HG03196 (cell line): ENCODE results near the gene THAP5.
A peak's percentile ranks its signal among the peaks of the same experiment; 100 is the strongest.

ENCODE experiments used
- ATAC-seq: cut with Tn5 transposase; IDR thresholded peaks from one replicate; pipeline ENCODE4 v1.9.1; 2021; ENCODE audit not compliant: unreplicated experiment

The THAP5 gene

GRCh38 chr7:108535744-108536143 is 33.8 kb downstream of the THAP5 start:
- no peak for ATAC-seq

- no peak for ATAC-seq
These were observed 34.2 kb downstream of the THAP5 start for GRCh38 chr7:108535257-108535656.

- ATAC-seq, result no peak
These were observed 35.8 kb downstream of the THAP5 start for GRCh38 chr7:108533712-108534111.

GRCh38 chr7:108529341-108529740 is 40.2 kb downstream of the THAP5 start:
- ATAC-seq, result no peak

- ATAC-seq, result no peak
These were observed 41.3 kb downstream of the THAP5 start for GRCh38 chr7:108528183-108528712.

GRCh38 chr7:108526768-108527017 is 42.8 kb downstream of the THAP5 start:
- ATAC-seq, result no peak

- peak; percentile 97 for ATAC-seq
These were observed 43.3 kb downstream of the THAP5 start, which contains the start of gene PNPLA8 for GRCh38 chr7:108525985-108526767. Gene PNPLA8 (minus strand): TSS chr7:108526135. CDS start chr7:108515491, 10,644 bp downstream.

GRCh38 chr7:108525327-108525984 is 44.0 kb downstream of the THAP5 start:
- ATAC-seq, result peak; percentile 52

- ATAC-seq, result no peak
These were observed 46.7 kb downstream of the THAP5 start for GRCh38 chr7:108522780-108523179.

GRCh38 chr7:108517951-108518350 is 51.6 kb downstream of the THAP5 start:
- no peak for ATAC-seq

GRCh38 chr7:108515630-108516029 is 53.9 kb downstream of the THAP5 start:
- no peak for ATAC-seq

- no peak for ATAC-seq
These were observed 54.5 kb downstream of the THAP5 start for GRCh38 chr7:108515013-108515412.
